ENCODE measurements around the gene KREMEN1. TPM values are rescaled to one million over a fixed set of nuclear protein-coding genes. Genes with fewer than 3 reads are reported as not detected.

Gene KREMEN1
- polyA plus RNA-seq, 3 donors, result 21.4 to 24.8 (median 23.2) TPM

- no peak for DNase-seq (ENCODE audit: low read depth in 3 of 3, low spot score in 2 of 3)
Observed at GRCh38 chr22:29146771-29147170, 73.9 kb downstream of the KREMEN1 start.

DNA sequence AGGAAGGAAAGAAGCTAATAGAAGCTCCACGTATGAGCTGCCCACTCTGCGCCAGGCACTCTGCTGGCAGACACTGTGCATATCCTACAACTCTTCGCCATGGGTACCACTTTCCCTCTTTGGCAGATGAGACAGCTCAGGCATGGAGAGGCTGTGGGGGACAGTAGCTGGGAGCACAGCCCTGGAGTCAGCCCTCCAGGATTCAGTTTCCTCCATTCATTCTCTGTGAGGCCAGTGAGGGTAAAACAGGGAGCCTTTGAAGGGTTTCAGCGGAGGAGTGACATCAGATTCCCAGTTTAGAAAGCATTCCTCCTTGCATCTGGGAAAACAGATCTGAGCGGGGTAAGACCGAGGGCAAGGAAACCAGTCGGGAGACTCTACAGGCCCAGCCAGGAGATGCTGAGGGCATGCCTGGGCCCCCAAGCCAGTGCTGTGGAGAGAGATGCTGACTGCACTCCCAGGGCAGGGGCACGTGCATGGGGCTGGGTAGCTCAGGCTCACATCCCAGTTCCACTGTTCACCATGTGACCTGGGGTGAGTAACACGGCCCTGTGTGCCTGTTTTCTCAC is 74.6 kb downstream of the KREMEN1 start:
- no peak for DNase-seq (ENCODE audit: low read depth in 3 of 3, low spot score in 2 of 3)

GRCh38 chr22:29148036-29148435 is 75.2 kb downstream of the KREMEN1 start:
- no peak for DNase-seq (ENCODE audit: low read depth in 3 of 3, low spot score in 2 of 3)

DNA sequence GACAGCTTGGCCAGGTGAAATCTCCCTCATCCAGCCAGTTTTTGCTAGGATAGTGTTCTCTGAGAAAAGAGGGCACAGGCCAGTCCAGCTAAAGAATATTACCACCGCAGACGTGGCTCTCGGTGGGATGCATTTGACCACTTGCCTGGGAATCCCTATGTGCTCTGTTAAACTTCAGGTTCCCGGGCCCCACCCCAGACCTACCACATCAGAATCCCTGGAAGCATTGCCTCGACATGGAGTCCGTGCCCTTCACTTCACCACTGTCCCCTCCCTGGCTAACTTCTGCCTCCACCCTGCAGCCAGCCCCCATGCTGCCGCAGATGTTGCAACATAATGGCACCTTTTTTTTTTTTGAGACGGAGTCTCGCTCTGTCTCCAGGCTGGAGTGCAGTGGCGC is 76.0 kb downstream of the KREMEN1 start:
- no peak for DNase-seq (ENCODE audit: low read depth in 3 of 3, low spot score in 2 of 3)

- no peak for DNase-seq (ENCODE audit: low read depth in 3 of 3, low spot score in 2 of 3)
Observed at GRCh38 chr22:29149841-29150555, 77.2 kb downstream of the KREMEN1 start.

DNA sequence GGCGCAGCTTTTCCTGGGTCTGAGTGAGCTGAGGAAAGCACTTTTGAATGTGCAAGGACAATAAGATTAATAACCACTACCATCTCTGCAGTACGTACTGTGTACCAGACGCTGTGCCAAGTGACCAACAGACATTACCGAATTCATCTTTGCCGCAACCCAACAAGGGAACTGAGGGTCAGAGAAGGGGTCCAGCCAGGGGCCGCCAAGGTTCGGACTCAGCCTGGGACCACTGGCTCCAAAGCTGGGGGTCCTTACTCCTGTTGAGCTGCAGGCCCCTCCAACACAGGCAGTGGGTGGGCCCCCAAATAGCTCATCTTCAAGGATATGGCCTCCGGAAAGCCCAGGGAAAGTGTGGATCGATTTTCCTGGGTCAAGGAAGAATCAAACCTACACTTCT is 77.9 kb downstream of the KREMEN1 start:
- no peak for DNase-seq (ENCODE audit: low read depth in 3 of 3, low spot score in 2 of 3)

GRCh38 chr22:29151316-29151715 is 78.5 kb downstream of the KREMEN1 start:
- DNase-seq (ENCODE audit: low read depth in 3 of 3, low spot score in 2 of 3), result no peak

DNA sequence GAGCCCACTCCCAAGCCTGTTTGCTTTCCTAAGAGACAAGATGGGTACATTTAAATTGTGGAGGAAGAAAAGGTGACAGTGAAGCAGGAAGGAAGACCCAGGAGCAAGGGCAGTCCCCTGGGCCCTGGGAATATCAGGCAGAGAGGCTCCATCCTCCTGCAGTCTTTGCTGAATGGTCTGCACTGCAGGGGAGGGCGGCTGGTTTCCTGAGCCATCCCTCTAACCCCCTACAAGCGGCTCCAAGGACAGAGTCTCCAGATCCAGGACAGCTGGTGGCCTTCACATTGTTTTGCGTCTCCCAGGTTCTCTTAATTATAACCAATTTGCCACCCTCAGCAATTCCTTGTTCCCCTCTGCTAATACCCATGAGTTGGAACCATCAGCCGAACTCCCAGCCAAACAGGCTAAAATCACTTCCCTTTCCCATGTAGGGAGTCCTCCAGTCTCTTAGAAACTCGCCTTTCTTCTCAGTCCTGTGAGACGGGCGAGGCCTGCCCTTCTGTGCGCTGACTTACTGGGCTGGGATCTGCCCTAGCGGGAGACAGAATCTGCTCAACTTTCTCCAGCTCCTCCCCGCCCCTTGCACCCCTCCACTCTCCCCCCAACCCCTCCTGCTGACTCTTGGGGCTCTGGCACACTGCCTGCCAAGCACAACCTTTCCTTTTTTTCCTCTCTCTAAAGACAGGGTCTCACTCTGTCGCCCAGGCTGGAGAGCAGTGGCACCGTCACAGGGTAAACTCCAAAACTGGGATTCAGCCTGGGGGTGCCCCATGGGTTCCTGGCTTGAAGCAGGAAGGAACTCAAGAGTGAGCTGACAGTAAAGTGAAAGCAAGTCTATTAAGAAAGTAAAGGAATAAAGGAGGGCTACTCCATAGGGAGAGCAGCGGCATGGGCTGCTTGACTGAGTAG is 79.5 kb downstream of the KREMEN1 start:
- DNase-seq (ENCODE audit: low read depth in 3 of 3, low spot score in 2 of 3), result no peak

DNA sequence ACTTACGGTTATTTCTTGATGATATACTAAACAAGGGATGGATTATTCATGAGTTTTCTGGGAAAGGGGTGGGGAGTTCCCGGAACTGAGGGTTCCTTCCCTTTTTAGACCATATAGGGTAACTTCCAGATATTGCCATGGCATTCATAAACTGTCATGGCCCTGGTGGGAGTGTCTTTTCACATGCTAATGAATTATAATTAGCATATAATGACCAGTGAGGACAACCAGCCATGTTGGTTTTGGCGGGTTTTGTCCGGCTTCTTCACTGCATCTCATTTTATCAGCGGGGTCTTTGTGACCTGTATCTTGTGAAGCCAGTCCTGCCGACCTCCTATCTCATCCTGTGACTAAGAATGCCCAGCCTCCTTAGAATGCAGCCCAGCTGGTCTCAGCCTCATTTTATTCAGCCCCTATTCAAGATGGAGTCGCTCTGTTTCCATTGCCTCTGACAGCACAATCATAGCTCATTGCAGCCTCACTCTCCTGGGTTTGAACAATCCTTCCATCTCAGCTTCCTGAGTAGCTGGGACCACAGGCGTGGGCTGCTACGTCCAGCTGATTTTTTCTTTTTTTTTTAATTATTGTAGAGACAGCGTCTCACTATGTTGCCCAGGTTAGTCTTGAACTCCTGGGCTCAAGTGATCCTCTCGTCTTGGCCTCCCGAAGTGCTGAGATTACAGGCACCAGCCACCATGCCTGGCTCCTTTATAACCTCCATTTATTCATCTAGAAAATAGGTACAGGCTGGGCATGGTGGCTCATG is 80.3 kb downstream of the KREMEN1 start:
- no peak for DNase-seq (ENCODE audit: low read depth in 3 of 3, low spot score in 2 of 3)

GRCh38 chr22:29154364-29155048 is 81.7 kb downstream of the KREMEN1 start:
- peak in 1 of 3 donors; percentile 64 for DNase-seq (ENCODE audit: low read depth in 3 of 3, low spot score in 2 of 3)

- no peak for DNase-seq (ENCODE audit: low read depth in 3 of 3, low spot score in 2 of 3)
Observed at GRCh38 chr22:29155966-29156365, 83.1 kb downstream of the KREMEN1 start.

DNA sequence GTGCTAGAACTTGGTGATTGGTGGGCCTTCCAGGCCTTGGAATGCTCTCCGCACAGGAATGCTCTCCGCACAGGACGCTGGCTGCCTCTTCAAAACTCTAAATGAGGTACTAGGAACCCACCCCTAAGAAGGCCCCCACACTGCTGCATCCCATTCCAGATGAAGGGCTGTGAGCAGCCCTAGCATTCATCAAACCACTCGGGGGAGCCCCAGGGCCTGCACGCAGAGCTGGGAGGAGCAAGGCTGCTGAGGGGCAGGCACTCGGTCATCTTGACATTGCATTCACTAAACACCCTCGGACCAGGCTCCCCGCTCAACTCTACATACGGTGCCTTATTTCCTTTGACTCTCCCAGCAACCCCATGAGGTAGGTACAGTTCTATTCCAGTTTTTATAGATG is 83.7 kb downstream of the KREMEN1 start:
- DNase-seq (ENCODE audit: low read depth in 3 of 3, low spot score in 2 of 3), result no peak

GRCh38 chr22:29157759-29158535 is 85.1 kb downstream of the KREMEN1 start:
- no peak for DNase-seq (ENCODE audit: low read depth in 3 of 3, low spot score in 2 of 3)

- no peak for DNase-seq (ENCODE audit: low read depth in 3 of 3, low spot score in 2 of 3)
Observed at GRCh38 chr22:29158546-29158945, 85.7 kb downstream of the KREMEN1 start.

- no peak for DNase-seq (ENCODE audit: low read depth in 3 of 3, low spot score in 2 of 3)
Observed at GRCh38 chr22:29163808-29164207, 91.0 kb downstream of the KREMEN1 start.

- DNase-seq (ENCODE audit: low read depth in 3 of 3, low spot score in 2 of 3), result no peak
Observed at GRCh38 chr22:29165321-29166060, 92.7 kb downstream of the KREMEN1 start.

- no peak for DNase-seq (ENCODE audit: low read depth in 3 of 3, low spot score in 2 of 3)
Observed at GRCh38 chr22:29166180-29166579, 93.3 kb downstream of the KREMEN1 start.

- DNase-seq (ENCODE audit: low read depth in 3 of 3, low spot score in 2 of 3), result no peak
Observed at GRCh38 chr22:29167032-29167911, 94.4 kb downstream of the KREMEN1 start.
